SK-N-MC (cell line): ENCODE data around the gene GJA3.

Experiments
- EZH2 ChIP-seq: fragments of 200-600 bp; sonication (generic); IDR thresholded peaks from one replicate; pipeline ENCODE4 v1.6.1; 2017; ENCODE audit warnings: antibody characterized with exemption
- POLR2AphosphoS5 ChIP-seq: IDR thresholded peaks from 2 replicates; pipeline ENCODE4 v1.6.1; 2012; ENCODE audit warnings: mild to moderate bottlenecking, low read depth, low read length, borderline replicate concordance

GRCh38 chr13:20191311-20192157 is 30.7 kb upstream of the GJA3 start:
- TF ChIP-seq EZH2 (no peak), POLR2AphosphoS5 (no peak)
